Activated CD8-positive, alpha-beta T cell treated with anti-CD3 and anti-CD28 coated beads, Interleukin-2, amount 10 ng/mL, durations not matched to agents 7 days and 5 days (primary cell): ENCODE results near the gene SLC12A1. TPM values are rescaled to one million over a fixed set of nuclear protein-coding genes. Genes with fewer than 3 reads are reported as not detected.

ENCODE experiments used
- ATAC-seq: fragments of 150-1000 bp; cut with Tn5 transposase; one replicate; pipeline ENCODE4 v1.10.0; 2021; ENCODE audit warnings: moderate library complexity
- CTCF ChIA-PET: fragments of 350-600 bp; sonication (Branson Sonifier 250); formaldehyde crosslinking; loops from one replicate; lab custom pipeline; 2021; ENCODE audit warnings: antibody characterized with exemption; lab: Charles Lee
- POLR2A ChIA-PET: fragments of 350-600 bp; sonication (Branson Sonifier 250); formaldehyde crosslinking; loops from one replicate; lab custom pipeline; 2021; ENCODE audit warnings: antibody characterized with exemption; lab: Charles Lee
- DNase-seq: peaks from one replicate; pipeline ENCODE4 v3.0.0-alpha.2; 2020
- H3K27ac Mint-ChIP-seq: one replicate; pipeline ENCODE4 v1.8.0; 2021; ENCODE audit warnings: mild to moderate bottlenecking, mixed read lengths
- H3K27me3 Mint-ChIP-seq: one replicate; pipeline ENCODE4 v1.8.0; 2021; ENCODE audit warnings: low read depth, mixed read lengths
- H3K36me3 Mint-ChIP-seq: one replicate; pipeline ENCODE4 v1.8.0; 2021; ENCODE audit warnings: low read depth, mixed read lengths
- H3K4me1 Mint-ChIP-seq: one replicate; pipeline ENCODE4 v1.8.0; 2021; ENCODE audit warnings: low read depth, mixed read lengths
- H3K4me3 Mint-ChIP-seq: one replicate; pipeline ENCODE4 v1.8.0; 2021; ENCODE audit warnings: mild to moderate bottlenecking, mixed read lengths
- H3K9me3 Mint-ChIP-seq: one replicate; pipeline ENCODE4 v1.8.0; 2022; ENCODE audit warnings: mixed read lengths; ENCODE audit not compliant: insufficient read depth
- total RNA-seq, 2 experiments: library from RNA; stranded (reverse); gene quantifications; one replicate each; pipeline ENCODE4 v1.2.3, GENCODE V29; 2021

Gene SLC12A1
- total RNA-seq, 2 experiments from 2014 or later: not detected

DNA sequence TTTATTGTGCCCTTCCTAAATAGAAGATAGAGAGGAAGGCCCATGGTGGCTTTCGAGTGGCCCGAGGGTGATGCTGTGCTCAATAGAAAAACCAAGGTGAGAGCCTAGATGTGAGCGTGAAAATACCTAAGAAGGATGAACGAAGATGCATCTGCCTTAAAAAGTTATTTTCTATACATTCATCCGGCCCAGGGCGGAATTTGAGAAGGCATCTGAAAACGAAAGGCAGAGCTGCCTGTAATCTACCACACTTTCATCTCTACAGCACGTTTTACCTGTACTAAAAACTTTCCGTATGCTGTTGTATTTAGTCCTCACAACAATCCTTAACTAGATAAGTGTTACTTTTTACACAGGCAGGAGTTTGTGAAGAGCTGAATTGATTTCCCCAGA lies 126.5 kb downstream of the SLC12A1 start:
- ATAC-seq (no peak), DNase-seq (peak; percentile 48)
- H3K27me3 Mint-ChIP-seq: no peaks in the 10 kb centered on the region
- H3K27ac Mint-ChIP-seq: peak overlapping the region; percentile 97
- ChIA-PET CTCF (interaction anchor here (1.0 to 6.4 kb wide), 3 partner anchors 9 to 823 kb away, joined by 4 to 64 read pairs (median 7); partner anchors contain the start of gene COPS2), POLR2A (interaction anchor here (1.0 to 2.4 kb wide), 4 partner anchors 9 to 823 kb away, joined by 3 to 14 read pairs (median 8); partner anchors contain the start of genes COPS2 and MYEF2)
- H3K9me3 Mint-ChIP-seq: no peaks in the 10 kb centered on the region
- H3K4me3 Mint-ChIP-seq: peak overlapping the region; percentile 92
- H3K36me3 Mint-ChIP-seq: peaks cover 56% of the 10 kb centered on the region
- H3K4me1 Mint-ChIP-seq: peaks cover 53% of the 10 kb centered on the region

DNA sequence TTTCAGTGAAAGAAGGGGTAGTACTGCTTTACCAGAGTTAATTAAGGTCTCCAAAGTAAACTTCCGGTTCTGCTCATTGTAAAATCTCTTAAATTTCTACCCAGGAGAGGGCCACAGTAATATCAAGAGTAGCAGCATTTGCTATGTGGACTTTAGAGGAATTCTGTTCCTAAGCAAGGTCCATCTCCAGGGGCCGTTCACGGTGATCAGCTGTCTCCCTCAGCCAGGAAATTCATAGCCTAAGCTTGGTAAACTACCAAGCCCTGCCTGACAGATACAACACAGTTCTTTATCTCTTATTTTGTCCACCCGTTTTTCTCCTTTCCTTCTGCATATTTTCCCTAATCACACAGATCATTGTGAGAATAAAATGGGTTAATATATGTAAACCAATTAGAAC lies 127.4 kb downstream of the SLC12A1 start:
- ChIA-PET CTCF (interaction anchor here (1.0 to 6.4 kb wide), 3 partner anchors 8 to 477 kb away, joined by 3 to 64 read pairs (median 7); partner anchors contain the start of gene CEP152), POLR2A (interaction anchor here (1.0 to 2.4 kb wide), 3 partner anchors 156 to 544 kb away, joined by 3 to 13 read pairs (median 3); partner anchors contain the start of genes CEP152, EID1 and MYEF2)
- H3K4me1 Mint-ChIP-seq: peaks cover 58% of the 10 kb centered on the region
- H3K36me3 Mint-ChIP-seq: peaks cover 56% of the 10 kb centered on the region
- peak overlapping the region; percentile 73 for H3K27ac Mint-ChIP-seq
- H3K27me3 Mint-ChIP-seq: no peaks in the 10 kb centered on the region
- no peak for ATAC-seq
- DNase-seq: no peak
- peak overlapping the region; percentile 92 for H3K4me3 Mint-ChIP-seq
- H3K9me3 Mint-ChIP-seq: no peaks in the 10 kb centered on the region

DNA sequence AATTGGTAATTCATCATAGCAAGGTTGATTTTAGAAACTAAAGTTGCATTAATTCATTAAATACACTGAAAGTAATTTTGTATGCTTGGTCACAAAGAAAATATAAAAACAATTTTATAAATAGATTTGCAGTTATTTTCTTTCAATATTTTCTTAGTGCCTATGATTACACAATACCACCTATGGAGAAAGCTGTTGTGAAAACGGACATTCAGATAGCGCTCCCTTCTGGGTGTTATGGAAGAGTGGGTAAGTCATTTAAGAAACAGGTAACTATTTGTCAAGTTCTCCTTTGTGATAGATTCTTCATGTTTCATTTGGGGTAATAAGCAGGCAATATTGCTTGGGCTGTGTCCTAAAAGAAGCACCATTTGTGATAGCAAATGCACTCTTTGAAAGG lies 128.2 kb downstream of the SLC12A1 start:
- no peaks in the 10 kb centered on the region for H3K9me3 Mint-ChIP-seq
- H3K4me1 Mint-ChIP-seq: peaks cover 57% of the 10 kb centered on the region

DNA sequence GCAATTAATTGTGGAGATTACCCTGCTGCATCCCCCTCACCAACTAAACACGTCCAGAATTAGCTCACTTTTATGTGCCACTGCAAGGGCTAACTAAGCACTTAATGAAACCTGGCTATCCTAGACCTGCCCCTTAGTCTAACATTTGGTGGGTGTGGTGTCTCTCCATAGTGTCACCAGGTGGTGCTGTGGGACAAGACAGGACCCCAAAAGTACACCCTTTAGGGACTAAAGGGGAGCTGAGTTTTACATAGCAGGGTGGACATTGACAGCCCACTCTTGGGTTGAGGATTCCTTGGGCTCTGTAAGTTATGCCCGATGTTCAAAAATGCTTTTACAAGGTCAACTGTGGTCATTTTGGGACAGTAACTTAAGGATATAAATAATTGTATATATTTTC lies 130.8 kb downstream of the SLC12A1 start:
- no peaks in the 10 kb centered on the region for H3K9me3 Mint-ChIP-seq

More for the DNA sequence above, 128.2 kb downstream of the SLC12A1 start:
- peak overlapping the region; percentile 19 for H3K4me3 Mint-ChIP-seq
- CTCF ChIA-PET: interaction anchor here (1.0 to 6.4 kb wide), 3 partner anchors 19 to 477 kb away, joined by 3 to 64 read pairs (median 4); partner anchors contain the start of gene CEP152
- H3K36me3 Mint-ChIP-seq: peaks cover 58% of the 10 kb centered on the region
- POLR2A ChIA-PET: interaction anchor here (1.6 kb wide), 1 partner anchor 543 kb away, joined by 3 read pairs; the partner anchor contains the start of gene EID1
- DNase-seq (no peak), ATAC-seq (no peak)
- no peaks in the 10 kb centered on the region for H3K27me3 Mint-ChIP-seq
- peak overlapping the region; percentile 16 for H3K27ac Mint-ChIP-seq

DNA sequence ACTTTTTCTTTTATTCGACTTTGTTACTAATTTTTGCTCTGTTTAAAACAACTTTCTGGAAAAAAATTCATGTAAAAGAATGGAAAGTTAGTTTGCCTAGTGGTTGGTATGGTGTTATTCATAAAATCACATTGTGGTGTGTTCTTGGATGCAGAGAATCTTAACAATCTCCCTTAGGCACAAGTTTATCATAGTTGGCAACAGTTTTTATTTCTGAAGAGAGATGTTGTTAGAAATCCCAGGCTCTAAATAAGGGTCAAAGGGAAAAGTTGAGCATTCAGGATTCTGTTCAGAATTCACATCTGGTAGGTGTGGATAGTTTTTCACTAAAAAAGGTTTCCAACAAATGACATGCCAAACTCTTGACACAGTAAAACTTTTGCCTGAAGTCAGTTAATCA lies 131.5 kb downstream of the SLC12A1 start:
- Mint-ChIP-seq H3K27ac (no peak overlapping the region), H3K27me3 (no peaks in the 10 kb centered on the region), H3K36me3 (peaks cover 71% of the 10 kb centered on the region), H3K4me3 (no peak overlapping the region), H3K9me3 (no peaks in the 10 kb centered on the region), H3K4me1 (peaks cover 51% of the 10 kb centered on the region)
- CTCF ChIA-PET: interaction anchor here (0.8 to 6.4 kb wide), 5 partner anchors 8 to 21 kb away, joined by 3 to 64 read pairs (median 7); no protein-coding TSS in a partner anchor
- DNase-seq (no peak), ATAC-seq (no peak)
- POLR2A ChIA-PET: no interaction called here

More for the DNA sequence above, 130.8 kb downstream of the SLC12A1 start:
- POLR2A ChIA-PET: no interaction called here
- no peak overlapping the region for H3K27ac Mint-ChIP-seq
- H3K4me1 Mint-ChIP-seq: peaks cover 51% of the 10 kb centered on the region
- no peaks in the 10 kb centered on the region for H3K27me3 Mint-ChIP-seq
- CTCF ChIA-PET: interaction anchor here (0.8 to 6.4 kb wide), 7 partner anchors 9 to 457 kb away, joined by 3 to 64 read pairs (median 5); no protein-coding TSS in a partner anchor
- ATAC-seq (peak; percentile 58), DNase-seq (peak; percentile 46)
- peaks cover 70% of the 10 kb centered on the region for H3K36me3 Mint-ChIP-seq
- no peak overlapping the region for H3K4me3 Mint-ChIP-seq

DNA sequence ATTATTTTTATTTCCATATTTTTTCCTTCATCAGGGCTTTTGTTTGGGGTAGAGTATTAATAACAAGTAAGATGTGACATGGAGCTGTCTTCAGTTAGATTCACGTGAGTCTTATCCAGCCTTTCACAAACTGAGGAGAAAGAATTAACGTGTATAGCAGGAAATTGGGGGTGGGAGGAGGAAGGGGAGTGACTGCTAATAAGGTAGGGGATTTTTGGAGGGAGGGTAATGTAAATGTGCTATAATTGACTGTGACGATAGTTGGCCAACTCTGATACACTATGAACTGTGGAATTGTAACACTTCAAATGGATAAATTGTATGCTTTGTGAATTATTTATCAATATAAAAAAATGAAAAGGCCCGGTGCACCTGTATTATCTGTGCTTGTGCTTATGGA lies 134.0 kb downstream of the SLC12A1 start:
- Mint-ChIP-seq H3K9me3 (no peaks in the 10 kb centered on the region), H3K36me3 (peaks cover 62% of the 10 kb centered on the region), H3K27me3 (no peaks in the 10 kb centered on the region), H3K4me1 (peaks cover 31% of the 10 kb centered on the region), H3K4me3 (no peak overlapping the region), H3K27ac (peak overlapping the region; percentile 24)
- CTCF ChIA-PET: interaction anchor here (1.1 to 2.2 kb wide), 4 partner anchors 8 to 39 kb away, joined by 3 to 7 read pairs (median 4); no protein-coding TSS in a partner anchor
- POLR2A ChIA-PET: interaction anchor here (0.8 to 2.2 kb wide), 2 partner anchors 8 to 10 kb away, joined by 3 to 14 read pairs; partner anchors contain the start of gene DUT
- ATAC-seq: no peak
- DNase-seq: no peak

DNA sequence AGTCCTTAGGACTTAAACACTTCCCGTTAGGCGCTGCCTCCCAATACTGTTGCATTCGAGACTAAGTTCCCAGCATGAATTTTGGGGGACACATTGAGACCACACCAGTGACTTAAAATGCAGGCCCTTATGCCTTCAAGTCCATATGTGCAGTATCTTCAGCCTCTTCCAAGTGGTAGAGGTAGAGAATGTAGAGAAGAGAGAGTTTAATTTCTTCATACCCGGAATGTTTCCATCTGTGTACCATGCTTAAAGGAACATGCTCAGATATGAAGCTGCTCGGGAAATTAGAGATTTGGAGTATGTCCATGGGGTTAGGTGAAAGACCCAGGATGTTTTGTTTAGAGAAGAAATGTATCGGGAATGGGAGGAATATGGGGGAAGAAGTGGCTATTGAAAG lies 137.8 kb downstream of the SLC12A1 start:
- no peak overlapping the region for H3K4me3 Mint-ChIP-seq
- POLR2A ChIA-PET: interaction anchor here (1.1 kb wide), 1 partner anchor 14 kb away, joined by 4 read pairs; no protein-coding TSS in a partner anchor

DNA sequence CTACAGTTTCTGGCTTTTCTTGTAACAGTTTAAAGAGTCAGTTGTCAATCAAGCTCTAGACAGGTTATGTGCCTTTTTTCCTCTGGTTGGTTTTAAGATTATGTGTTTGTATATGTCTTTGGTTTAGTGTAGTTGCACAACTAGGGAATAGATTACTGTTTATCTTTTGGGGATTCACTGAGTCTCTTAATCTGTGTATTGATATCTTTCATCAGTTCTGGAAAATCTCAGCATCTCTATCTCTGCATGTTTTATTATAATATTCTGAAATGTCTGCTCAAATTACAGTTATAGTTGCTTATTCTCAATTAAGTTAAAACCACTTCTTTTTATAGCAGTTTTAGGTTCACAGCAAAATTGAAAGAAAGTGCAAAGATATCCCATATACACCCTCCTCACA lies 139.4 kb downstream of the SLC12A1 start:
- H3K27me3 Mint-ChIP-seq: no peaks in the 10 kb centered on the region
- ChIA-PET CTCF (interaction anchor here (3.0 kb wide), 1 partner anchor 9 kb away, joined by 7 read pairs; no protein-coding TSS in a partner anchor), POLR2A (no interaction called here)
- no peaks in the 10 kb centered on the region for H3K9me3 Mint-ChIP-seq
- no peak for DNase-seq
- ATAC-seq: no peak
- H3K4me3 Mint-ChIP-seq: no peak overlapping the region
- H3K36me3 Mint-ChIP-seq: peaks cover 29% of the 10 kb centered on the region
- peak overlapping the region; percentile 53 for H3K27ac Mint-ChIP-seq
- no peaks in the 10 kb centered on the region for H3K4me1 Mint-ChIP-seq

More for the DNA sequence above, 137.8 kb downstream of the SLC12A1 start:
- Mint-ChIP-seq H3K36me3 (peaks cover 40% of the 10 kb centered on the region), H3K27ac (no peak overlapping the region), H3K27me3 (no peaks in the 10 kb centered on the region), H3K4me1 (peaks cover 4% of the 10 kb centered on the region), H3K9me3 (no peaks in the 10 kb centered on the region)
- DNase-seq (no peak), ATAC-seq (no peak)
- CTCF ChIA-PET: interaction anchor here (0.6 kb wide), 1 partner anchor 15 kb away, joined by 3 read pairs; no protein-coding TSS in a partner anchor

DNA sequence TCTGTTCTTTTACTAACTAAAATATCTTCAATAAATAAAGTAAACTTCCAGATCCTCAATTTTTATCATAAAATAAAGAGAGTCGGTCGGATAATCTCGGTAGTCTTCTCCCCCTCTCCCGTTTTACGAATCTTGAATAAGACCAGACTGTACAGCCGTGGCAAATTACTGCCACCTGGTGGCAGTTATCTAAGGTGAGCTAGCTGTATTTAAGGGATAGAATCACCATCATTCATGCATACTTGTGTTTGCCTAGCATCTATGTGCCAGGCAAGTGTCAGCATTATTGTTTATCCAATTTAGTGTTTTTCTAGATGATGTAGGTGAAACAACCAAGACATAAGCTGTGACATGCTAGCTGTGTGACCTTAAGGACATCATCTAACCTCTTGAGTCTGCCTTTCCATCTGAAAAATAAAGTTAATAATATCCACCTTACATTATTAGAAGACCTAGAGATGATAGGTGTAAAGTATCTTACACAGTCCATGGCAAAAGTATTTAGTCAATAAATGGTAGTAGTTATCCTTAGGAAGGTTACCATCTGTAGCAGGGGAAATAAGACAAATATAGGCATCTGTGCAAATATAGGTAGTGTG lies 146.5 kb downstream of the SLC12A1 start:
- POLR2A ChIA-PET: no interaction called here
- Mint-ChIP-seq H3K27ac (no peak overlapping the region), H3K36me3 (no peaks in the 10 kb centered on the region), H3K9me3 (no peaks in the 10 kb centered on the region), H3K4me1 (peaks cover 2% of the 10 kb centered on the region), H3K27me3 (peaks cover 4% of the 10 kb centered on the region), H3K4me3 (no peak overlapping the region)
- ATAC-seq (peak; percentile 82), DNase-seq (peak; percentile 68)
- CTCF ChIA-PET: interaction anchor here (0.8 to 4.1 kb wide), 14 partner anchors 9 to 369 kb away, joined by 3 to 64 read pairs (median 4); no protein-coding TSS in a partner anchor
